OCI-LY3 (cell line): Measurements from ENCODE around the gene AZU1.

Source experiments
- H2AFZ ChIP-seq: fragments of 200-600, 300-600 bp; shearing (Covaris generic); 2 replicates; pipeline ENCODE4 v1.6.0; 2014; ENCODE audit warnings: antibody characterized with exemption, low read depth, low read length
- H3K27ac ChIP-seq: fragments of 200-600, 300-600 bp; sonication (generic); 2 replicates; pipeline ENCODE4 v1.5.1; 2014; ENCODE audit warnings: mild to moderate bottlenecking, low read length, moderate library complexity, mixed read lengths
- H3K27me3 ChIP-seq: fragments of 200-600, 300-600 bp; sonication (generic); 2 replicates; pipeline ENCODE4 v1.6.1; 2014; ENCODE audit warnings: low read depth, low read length, mixed read lengths
- H3K36me3 ChIP-seq: fragments of 200-600, 300-600 bp; sonication (generic); replicated peaks from 2 replicates; pipeline ENCODE3; 2014; ENCODE audit warnings: low read depth, low read length, mixed read lengths
- H3K4me1 ChIP-seq: fragments of 300-600, 200-600 bp; sonication (generic); 2 replicates; pipeline ENCODE4 v1.6.1; 2014; ENCODE audit warnings: low read length, mixed read lengths
- H3K4me2 ChIP-seq: fragments of 200-600, 300-600 bp; sonication (generic); 2 replicates; pipeline ENCODE4 v1.6.1; 2014; ENCODE audit warnings: low read length, mixed read lengths
- H3K4me3 ChIP-seq: fragments of 300-600, 200-600 bp; sonication (generic); 2 replicates; pipeline ENCODE4 v1.5.1; 2014; ENCODE audit warnings: antibody characterized with exemption, mild to moderate bottlenecking, low read length, moderate library complexity
- H3K79me2 ChIP-seq: fragments of 300-600, 200-600 bp; shearing (Covaris generic); 2 replicates; pipeline ENCODE4 v1.6.1; 2014; ENCODE audit warnings: mild to moderate bottlenecking, low read length, mixed read lengths
- H3K9ac ChIP-seq: fragments of 300-600, 200-600 bp; shearing (Covaris generic); 2 replicates; pipeline ENCODE4 v1.6.0; 2014; ENCODE audit warnings: mild to moderate bottlenecking, low read length, moderate library complexity
- H3K9me3 ChIP-seq: fragments of 200-600, 300-600 bp; shearing (Covaris generic); 2 replicates; pipeline ENCODE4 v1.6.1; 2014; ENCODE audit warnings: low read length, mixed read lengths; ENCODE audit not compliant: insufficient read depth
- H4K20me1 ChIP-seq: fragments of 200-600, 300-600 bp; sonication (generic); 2 replicates; pipeline ENCODE4 v1.6.1; 2016; ENCODE audit warnings: low read length, mixed read lengths; ENCODE audit not compliant: insufficient read depth
- CTCF ChIP-seq: fragments of 200-600, 300-600 bp; sonication (generic); IDR thresholded peaks from 2 replicates; pipeline ENCODE4 v1.5.1; 2014; ENCODE audit warnings: antibody characterized with exemption, low read length, low read depth
- EZH2phosphoT487 ChIP-seq: fragments of 200-600 bp; shearing (Covaris generic); IDR thresholded peaks from 2 replicates; pipeline ENCODE4 v1.6.1; 2018; ENCODE audit warnings: antibody characterized with exemption, mixed run types, low read depth

The AZU1 gene

GRCh38 chr19:795691-796581 lies 31.7 kb upstream of the AZU1 start:
- Histone ChIP-seq H3K36me3 (peaks cover 26% of the 10 kb centered on the region), H3K9ac (peak overlapping the region; percentile 84), H3K9me3 (no peaks in the 10 kb centered on the region), H3K4me1 (peaks cover 12% of the 10 kb centered on the region), H3K79me2 (peaks cover 37% of the 10 kb centered on the region), H3K27me3 (no peaks in the 10 kb centered on the region), H4K20me1 (peaks cover 31% of the 10 kb centered on the region), H3K4me3 (peak overlapping the region; percentile 81), H3K27ac (peak overlapping the region; percentile 58; the same call in 1 of the 2 replicates), H2AFZ (no peak overlapping the region), H3K4me2 (peak overlapping the region; percentile 65)
- TF ChIP-seq CTCF (no peak), EZH2phosphoT487 (no peak)

GRCh38 chr19:796692-797527 lies 30.7 kb upstream of the AZU1 start, which contains the start of gene PTBP1:
Gene PTBP1, plus strand, starts transcription at chr19:797452. Its CDS starts 46 bp downstream, at chr19:797498.
- peaks cover 47% of the 10 kb centered on the region for H3K79me2 ChIP-seq

GRCh38 chr19:797528-798414 lies 29.9 kb upstream of the AZU1 start:
- peaks cover 49% of the 10 kb centered on the region for H4K20me1 ChIP-seq
- H3K4me1 ChIP-seq = peaks cover 12% of the 10 kb centered on the region

More at GRCh38 chr19:796692-797527, 30.7 kb upstream of the AZU1 start, which contains the start of gene PTBP1:
- no peak for TF ChIP-seq CTCF
- no peak for TF ChIP-seq EZH2phosphoT487
- Histone ChIP-seq H3K4me2 (peak within 1 kb of the TSS; percentile 96), H2AFZ (peak within 1 kb of the TSS; percentile 62; the same call in 1 of the 2 replicates), H3K4me3 (peak within 1 kb of the TSS; percentile 99), H4K20me1 (peaks cover 40% of the 10 kb centered on the region), H3K36me3 (peaks cover 36% of the 10 kb centered on the region), H3K9me3 (no peaks in the 10 kb centered on the region), H3K27me3 (no peaks in the 10 kb centered on the region), H3K27ac (peak within 1 kb of the TSS; percentile 74), H3K9ac (peak within 1 kb of the TSS; percentile 95), H3K4me1 (peaks cover 12% of the 10 kb centered on the region)

More at GRCh38 chr19:797528-798414, 29.9 kb upstream of the AZU1 start:
- Histone ChIP-seq H3K4me2 (peak overlapping the region; percentile 96), H3K4me3 (peak overlapping the region; percentile 99), H3K27me3 (no peaks in the 10 kb centered on the region), H3K79me2 (peaks cover 56% of the 10 kb centered on the region), H3K27ac (peak overlapping the region; percentile 74), H3K9me3 (no peaks in the 10 kb centered on the region), H2AFZ (no peak overlapping the region), H3K36me3 (peaks cover 44% of the 10 kb centered on the region), H3K9ac (peak overlapping the region; percentile 95)
- TF ChIP-seq CTCF = no peak
- TF ChIP-seq EZH2phosphoT487 = no peak
